ENCODE data around the gene ACTR6.

DNA sequence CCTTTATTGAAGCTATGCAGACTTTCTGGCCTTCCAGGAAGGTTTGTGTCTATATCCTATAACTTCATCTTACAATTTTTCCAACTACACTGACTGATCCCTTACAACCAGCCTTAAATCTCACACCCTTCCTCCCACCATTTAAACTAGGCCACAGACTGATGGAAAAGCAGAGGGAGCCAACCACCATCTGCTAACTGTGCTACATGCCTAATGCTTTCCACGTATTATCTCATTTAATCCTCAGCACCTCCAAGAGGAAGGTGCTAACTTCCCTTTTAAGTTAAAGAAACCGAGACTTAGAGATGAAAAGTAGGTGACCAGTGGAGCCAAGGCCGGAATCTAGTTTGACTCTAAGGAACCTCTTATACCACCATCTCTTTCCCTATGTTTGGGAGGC lies 35.3 kb upstream of the ACTR6 start:
- TF ChIP-seq, protein P1, sequence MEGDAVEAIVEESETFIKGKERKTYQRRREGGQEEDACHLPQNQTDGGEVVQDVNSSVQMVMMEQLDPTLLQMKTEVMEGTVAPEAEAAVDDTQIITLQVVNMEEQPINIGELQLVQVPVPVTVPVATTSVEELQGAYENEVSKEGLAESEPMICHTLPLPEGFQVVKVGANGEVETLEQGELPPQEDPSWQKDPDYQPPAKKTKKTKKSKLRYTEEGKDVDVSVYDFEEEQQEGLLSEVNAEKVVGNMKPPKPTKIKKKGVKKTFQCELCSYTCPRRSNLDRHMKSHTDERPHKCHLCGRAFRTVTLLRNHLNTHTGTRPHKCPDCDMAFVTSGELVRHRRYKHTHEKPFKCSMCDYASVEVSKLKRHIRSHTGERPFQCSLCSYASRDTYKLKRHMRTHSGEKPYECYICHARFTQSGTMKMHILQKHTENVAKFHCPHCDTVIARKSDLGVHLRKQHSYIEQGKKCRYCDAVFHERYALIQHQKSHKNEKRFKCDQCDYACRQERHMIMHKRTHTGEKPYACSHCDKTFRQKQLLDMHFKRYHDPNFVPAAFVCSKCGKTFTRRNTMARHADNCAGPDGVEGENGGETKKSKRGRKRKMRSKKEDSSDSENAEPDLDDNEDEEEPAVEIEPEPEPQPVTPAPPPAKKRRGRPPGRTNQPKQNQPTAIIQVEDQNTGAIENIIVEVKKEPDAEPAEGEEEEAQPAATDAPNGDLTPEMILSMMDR (IDR thresholded peaks at IDR 0.05): no peak
- TF ChIP-seq POLR2A (IDR thresholded peaks at IDR 0.05): no peak
- no peak for TF ChIP-seq POLR2AphosphoS5 (IDR thresholded peaks at IDR 0.05)
- TF ChIP-seq EP300 (IDR thresholded peaks at IDR 0.05): no peak
